HepG2 (cell line): Measurements from ENCODE around the gene C11orf16. TPM values are rescaled to one million over a fixed set of nuclear protein-coding genes. Genes with fewer than 3 reads are reported as not detected.

ENCODE experiments used
- ATAC-seq: fragments of 200-7000 bp; cut with Tn5 transposase; 3 replicates; pipeline ENCODE4 v1.9.1; 2020; ENCODE audit warnings: mild to moderate bottlenecking, moderate library complexity
- BruUV-seq: library from RNA; stranded (reverse); fragments of 400-500 nt; replicated peaks from 2 replicates; lab custom pipeline; 2021; lab: Mats Ljungman, UMichigan
- CTCF ChIA-PET: fragments of 300-600 bp; formaldehyde crosslinking; extraction: SDS; loops from one replicate; lab custom pipeline; 2021; ENCODE audit warnings: low total read pairs, inconsistent platforms, low intra/inter-chr PET ratio; lab: Yijun Ruan, JAX
- POLR2A ChIA-PET: fragments of 350-600 bp; sonication (Branson Sonifier 250); formaldehyde crosslinking; loops from one replicate; lab custom pipeline; 2020; ENCODE audit warnings: antibody characterized with exemption, inconsistent platforms; lab: Yijun Ruan, JAX
- DNase-seq: peaks from one replicate; pipeline ENCODE4 v3.0.0-alpha.2; 2015; ENCODE audit warnings: low spot score
- FAIRE-seq: peaks from 3 replicates; lab custom pipeline; 2011; peaks lifted over from hg19 to GRCh38; lab: Jason Lieb, UNC
- H2AFZ ChIP-seq: one replicate; pipeline ENCODE4 v1.6.1; 2011; ENCODE audit warnings: low read length, inconsistent platforms
- H3K27ac ChIP-seq: fragments of 300-600 bp; 3 replicates; pipeline ENCODE4 v1.8.0; 2011; ENCODE audit warnings: mixed run types, mild to moderate bottlenecking, mixed read lengths, low read length, inconsistent platforms; ENCODE audit not compliant: insufficient read depth; ENCODE audit errors: extremely low read length
- H3K27me3 ChIP-seq, 2 experiments: fragments of 200-600 bp in 1 of 2; 2 replicates in 1 of 2; 3 replicates in 1 of 2; pipeline versions ENCODE4 v1.6.0 to v1.8.0; 2011; ENCODE audit warnings: low read length in 2 of 2, mild to moderate bottlenecking in 2 of 2, moderate library complexity in 2 of 2, inconsistent platforms in 1 of 2; ENCODE audit not compliant: insufficient read depth in 2 of 2, control insufficient read depth in 1 of 2
- H3K36me3 ChIP-seq, 2 experiments: fragments of 200-600 bp in 1 of 2; replicated peaks in 1 of 2; 2 replicates in 1 of 2; 3 replicates in 1 of 2; pipeline versions ENCODE4 v1.5.1 to v1.8.0; 2011; ENCODE audit warnings: low read length in 2 of 2, inconsistent platforms in 1 of 2; ENCODE audit not compliant: insufficient read depth in 2 of 2, control insufficient read depth in 1 of 2
- H3K4me1 ChIP-seq: 2 replicates; pipeline ENCODE4 v1.5.1; 2012; ENCODE audit warnings: low read length, inconsistent platforms; ENCODE audit not compliant: insufficient read depth
- H3K4me2 ChIP-seq: 2 replicates; pipeline ENCODE4 v1.6.0; 2011; ENCODE audit warnings: low read depth, low read length, inconsistent platforms
- H3K4me3 ChIP-seq, 3 experiments: fragments of 200-600 bp in 1 of 3; sonication (generic), shearing (Covaris generic) in 1 of 3; replicated peaks in 1 of 3; 2 replicates each; pipeline ENCODE4 v1.5.1; 2011 to 2016; ENCODE audit warnings: low read length in 3 of 3, inconsistent platforms in 2 of 3, low read depth in 2 of 3, mild to moderate bottlenecking in 2 of 3, control low read depth in 1 of 3, mixed read lengths in 1 of 3; ENCODE audit not compliant: insufficient read depth in 1 of 3
- H3K79me2 ChIP-seq: one replicate; pipeline ENCODE4 v1.6.1; 2011; ENCODE audit warnings: low read length, inconsistent platforms; ENCODE audit not compliant: insufficient read depth
- H3K9ac ChIP-seq: 2 replicates; pipeline ENCODE4 v1.6.0; 2011; ENCODE audit warnings: mild to moderate bottlenecking, low read depth, low read length, inconsistent platforms; ENCODE audit not compliant: insufficient read depth
- H3K9me3 ChIP-seq: 2 replicates; pipeline ENCODE4 v1.5.1; 2012; ENCODE audit warnings: mild to moderate bottlenecking, low read length
- H4K20me1 ChIP-seq: 2 replicates; pipeline ENCODE4 v1.6.0; 2011; ENCODE audit warnings: inconsistent platforms, mild to moderate bottlenecking, low read length, moderate library complexity; ENCODE audit not compliant: insufficient read depth
- ATF1 ChIP-seq: IDR thresholded peaks from 2 replicates; pipeline ENCODE4 v1.6.1; 2016; ENCODE audit warnings: mild to moderate bottlenecking, control low read depth
- HDAC1 ChIP-seq: sonication (generic); formaldehyde crosslinking; IDR thresholded peaks from 2 replicates; pipeline ENCODE4 v1.5.1; 2020; ENCODE audit warnings: mild to moderate bottlenecking, missing genetic modification reagents
- HIVEP1 ChIP-seq: sonication (generic); formaldehyde crosslinking; IDR thresholded peaks from 2 replicates; pipeline ENCODE4 v1.4.0; 2020; ENCODE audit warnings: mild to moderate bottlenecking, missing genetic modification reagents
- MAFK ChIP-seq, 2 experiments: IDR thresholded peaks in 1 of 2; conservative IDR thresholded peaks in 1 of 2; 2 replicates each; pipeline ENCODE4 v1.6.1; 2011; ENCODE audit warnings: improper control_type of control experiment in 2 of 2, low read length in 2 of 2
- POLR2AphosphoS2 ChIP-seq: IDR thresholded peaks from 2 replicates; pipeline ENCODE4 v1.6.1; 2011; ENCODE audit warnings: low read depth, low read length, improper control_type of control experiment
- RELA ChIP-seq: sonication (generic); formaldehyde crosslinking; IDR thresholded peaks from 2 replicates; pipeline ENCODE4 v1.4.0; 2020; ENCODE audit warnings: missing genetic modification reagents
- SMAD3 ChIP-seq: sonication (generic); formaldehyde crosslinking; IDR thresholded peaks from 2 replicates; pipeline ENCODE4 v1.4.0; 2020; ENCODE audit warnings: missing genetic modification reagents
- WGBS: methylation state at CpG from one replicate; pipeline ENCODE4 v1.1.6; 2017; ENCODE audit warnings: low lambda C conversion rate; 5-methylcytosine and 5-hydroxymethylcytosine counted together
- in situ Hi-C: cut with HindIII; loops from 2 replicates; pipeline ENCODE4 v1.10.0; 2017; ENCODE audit warnings: low pct_unique_long_range_greater_than_20kb; ENCODE audit not compliant: extremely low pct_ligation_motif_present
- intact Hi-C: fragments of 100-400 bp; cut with micrococcal nuclease; formaldehyde crosslinking; loops from one replicate; pipeline ENCODE4 v1.10.0; 2022; ENCODE audit not compliant: unreplicated experiment
- polyA plus RNA-seq, 8 experiments: library from polyadenylated mRNA; depleted of rRNA in 3 of 8; stranded (reverse) in 7 of 8; unstranded in 1 of 8; fragments of >200 nt; fragmentation: Illumina TruSeq in 4 of 8; extraction: Trizol in 4 of 8; gene quantifications; 2 replicates each; pipeline versions ENCODE4 v1.2.1 to v1.2.3, GENCODE V29; 2011 to 2016; ENCODE audit warnings: low read depth in 4 of 8, missing spikeins in 1 of 8, mixed read lengths in 1 of 8; ENCODE audit not compliant: insufficient read depth in 1 of 8
- total RNA-seq, 5 experiments: library from RNA; depleted of rRNA; stranded (reverse); fragments of >200 nt; fragmentation: Illumina TruSeq; extraction: Trizol; gene quantifications; 2 replicates each; pipeline ENCODE4 v1.2.3, GENCODE V29; 2016; ENCODE audit warnings: low read depth in 1 of 5
- TF ChIP-seq, protein P1 (sequence below): IDR thresholded peaks from 2 replicates; pipeline ENCODE4 v1.6.1; 2016; ENCODE audit warnings: mild to moderate bottlenecking
- TF ChIP-seq, protein P2 (sequence below): sonication (generic); formaldehyde crosslinking; IDR thresholded peaks from 2 replicates; pipeline ENCODE4 v1.8.1; 2023; ENCODE audit warnings: mild to moderate bottlenecking, missing genetic modification reagents

C11orf16 gene
- total and polyA plus RNA-seq, 2 of the 13 experiments (the other 11 are each of a cell fraction or from before 2014, with no cell fraction given) = not detected

DNA sequence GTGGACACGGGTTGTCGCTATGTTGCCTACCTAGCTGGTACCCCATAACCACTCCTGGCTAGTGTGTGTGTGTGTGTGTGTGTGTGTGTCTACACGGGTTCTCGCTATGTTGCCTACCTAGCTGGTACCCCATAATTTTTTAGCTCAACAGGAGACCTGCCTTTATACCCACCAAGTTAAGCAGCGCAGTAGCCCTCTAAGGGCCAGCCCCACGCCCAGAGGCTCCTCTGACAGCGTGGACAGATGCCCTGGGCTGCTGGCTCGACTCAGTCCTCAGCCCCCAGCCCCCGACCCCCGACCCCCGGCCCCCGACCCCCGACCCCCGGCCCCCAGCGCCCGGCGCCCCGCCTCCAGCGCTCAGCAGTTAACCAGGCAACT, 22.1 kb downstream of the C11orf16 start (continued):
- no peak for TF ChIP-seq POLR2AphosphoS2
- TF ChIP-seq RELA (CRISPR knock-in tag) = no peak
- no peak for TF ChIP-seq ATF1

DNA sequence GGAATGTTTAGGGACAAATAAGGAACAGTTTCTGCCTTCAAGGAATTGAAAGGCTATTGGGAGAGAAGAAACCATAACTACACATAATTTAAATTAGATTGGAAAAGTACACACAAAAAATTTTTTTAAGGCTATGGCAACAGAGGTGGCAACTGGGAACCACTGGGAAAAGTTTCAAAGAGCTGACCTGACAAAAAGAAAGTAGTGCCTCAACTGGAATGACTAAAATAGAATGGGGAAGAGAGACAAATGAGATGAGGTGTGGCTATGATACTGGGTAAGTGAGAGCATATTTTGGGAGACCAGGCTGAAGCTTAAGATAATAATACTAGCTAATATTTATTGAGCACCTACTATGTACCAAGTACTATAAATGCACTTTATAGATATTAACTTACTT, 24.6 kb downstream of the C11orf16 start:
- Histone ChIP-seq H3K27me3 (no peaks in the 10 kb centered on the region; a peak in 2 of 5 replicates), H3K4me2 (no peak overlapping the region), H4K20me1 (no peaks in the 10 kb centered on the region)
- FAIRE-seq (no peak), DNase-seq (no peak)
- TF ChIP-seq MAFK (conservative IDR thresholded peaks at IDR 0.05 in 1 of 2, IDR thresholded peaks at IDR 0.05 in 1 of 2; ENCODE audit: low read length in 2 of 2) (peak; percentile 42 to 47; a peak in 2 of 4 replicates), HDAC1 (CRISPR knock-in tag) (no peak)
- TF ChIP-seq, all 625 proteins: peak for 1
- ATAC-seq = no peak
- H3K36me3 ChIP-seq = no peaks in the 10 kb centered on the region
- no peaks in the 10 kb centered on the region for H3K9me3 ChIP-seq
- POLR2A ChIA-PET = no interaction called here
- CTCF ChIA-PET = no interaction called here
- peaks cover 23% of the 10 kb centered on the region for H3K4me1 ChIP-seq
- H3K79me2 ChIP-seq = peaks cover 5% of the 10 kb centered on the region
- no TSS peak for BruUV-seq
- H3K9ac ChIP-seq = no peak overlapping the region
- in situ Hi-C loops (no loop called here), intact Hi-C loops (no loop called here)
- H3K4me3 ChIP-seq = no peak overlapping the region
- H2AFZ ChIP-seq = no peak overlapping the region
- no peak overlapping the region for H3K27ac ChIP-seq

DNA sequence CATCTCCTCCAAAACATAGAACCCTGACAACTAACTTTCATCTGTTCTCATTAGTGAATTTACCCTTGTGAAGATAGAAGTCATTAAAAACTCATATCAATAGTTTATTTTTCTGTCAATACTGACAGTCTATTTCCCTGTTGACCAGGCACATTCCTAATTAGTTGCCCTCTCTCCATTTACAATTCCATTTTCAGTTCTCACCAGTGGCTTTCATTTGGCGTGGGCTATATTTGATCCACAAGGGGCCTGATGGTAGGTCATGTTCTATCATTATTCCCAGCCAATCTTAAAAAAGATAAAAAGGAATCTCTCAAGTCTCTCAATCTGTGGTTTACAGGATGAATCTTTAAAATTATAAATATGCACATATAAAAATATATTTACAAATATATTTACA, 25.6 kb downstream of the C11orf16 start:
- no peak overlapping the region for H3K9ac ChIP-seq
- no peak for ATAC-seq
- WGBS = 41% methylated on average over 1 of the region's 1 CpG
- FAIRE-seq = no peak
- in situ Hi-C loops = no loop called here
- CTCF ChIA-PET = no interaction called here
- H2AFZ ChIP-seq = no peak overlapping the region
- H3K4me2 ChIP-seq = no peak overlapping the region
- POLR2A ChIA-PET = no interaction called here
- H3K4me1 ChIP-seq = peaks cover 16% of the 10 kb centered on the region
- H3K27ac ChIP-seq = no peak overlapping the region
- BruUV-seq = no TSS peak
- H3K27me3 ChIP-seq = no peaks in the 10 kb centered on the region; a peak in 2 of 5 replicates
- intact Hi-C loops = no loop called here
- peaks cover under 1% of the 10 kb centered on the region for H3K79me2 ChIP-seq
- H4K20me1 ChIP-seq = no peaks in the 10 kb centered on the region
- no peak for DNase-seq
- H3K9me3 ChIP-seq = no peaks in the 10 kb centered on the region
- TF ChIP-seq, protein P1, sequence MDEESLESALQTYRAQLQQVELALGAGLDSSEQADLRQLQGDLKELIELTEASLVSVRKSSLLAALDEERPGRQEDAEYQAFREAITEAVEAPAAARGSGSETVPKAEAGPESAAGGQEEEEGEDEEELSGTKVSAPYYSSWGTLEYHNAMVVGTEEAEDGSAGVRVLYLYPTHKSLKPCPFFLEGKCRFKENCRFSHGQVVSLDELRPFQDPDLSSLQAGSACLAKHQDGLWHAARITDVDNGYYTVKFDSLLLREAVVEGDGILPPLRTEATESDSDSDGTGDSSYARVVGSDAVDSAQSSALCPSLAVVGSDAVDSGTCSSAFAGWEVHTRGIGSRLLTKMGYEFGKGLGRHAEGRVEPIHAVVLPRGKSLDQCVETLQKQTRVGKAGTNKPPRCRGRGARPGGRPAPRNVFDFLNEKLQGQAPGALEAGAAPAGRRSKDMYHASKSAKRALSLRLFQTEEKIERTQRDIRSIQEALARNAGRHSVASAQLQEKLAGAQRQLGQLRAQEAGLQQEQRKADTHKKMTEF (CRISPR knock-in tag) = no peak
- TF ChIP-seq, protein P2, sequence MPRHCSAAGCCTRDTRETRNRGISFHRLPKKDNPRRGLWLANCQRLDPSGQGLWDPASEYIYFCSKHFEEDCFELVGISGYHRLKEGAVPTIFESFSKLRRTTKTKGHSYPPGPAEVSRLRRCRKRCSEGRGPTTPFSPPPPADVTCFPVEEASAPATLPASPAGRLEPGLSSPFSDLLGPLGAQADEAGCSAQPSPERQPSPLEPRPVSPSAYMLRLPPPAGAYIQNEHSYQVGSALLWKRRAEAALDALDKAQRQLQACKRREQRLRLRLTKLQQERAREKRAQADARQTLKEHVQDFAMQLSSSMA (CRISPR knock-in tag) = no peak
- TF ChIP-seq SMAD3 (CRISPR knock-in tag) (no peak), HIVEP1 (CRISPR knock-in tag) (no peak)
- no peak overlapping the region for H3K4me3 ChIP-seq
- H3K36me3 ChIP-seq = no peaks in the 10 kb centered on the region
